ENCODE measurements around the gene CMSS1.

GRCh38 chr3:99777708-99778107 lies 40.0 kb upstream of the CMSS1 start:
- TF ChIP-seq SIN3A (IDR thresholded peaks at IDR 0.05; ENCODE audit: borderline replicate concordance, insufficient read depth, low read length) (no peak), REST (IDR thresholded peaks at IDR 0.05; ENCODE audit: insufficient read depth in 1 of 2, low read depth in 2 of 2, low read length in 2 of 2) (no peak), POLR2AphosphoS5 (IDR thresholded peaks at IDR 0.05; ENCODE audit: low read depth, low read length) (no peak), TAF1 (IDR thresholded peaks at IDR 0.05; ENCODE audit: borderline replicate concordance, insufficient read depth, low read length) (no peak)
